Pancreas (tissue), 10 donors: Measurements from ENCODE around the gene SYK. TPM values are rescaled to one million over a fixed set of nuclear protein-coding genes. Genes with fewer than 3 reads are reported as not detected.

Experiments used
- ATAC-seq, 4 donors: fragments of 200-7000 bp; cut with Tn5 transposase; one replicate each; pipeline versions ENCODE4 v1.8.0 to v1.9.1; 2020; ENCODE audit warnings: mild to moderate bottlenecking in 4 of 4, moderate library complexity in 4 of 4
- DNase-seq, 6 donors: peaks; one replicate each; pipeline ENCODE4 v3.0.0-alpha.2; 2020
- FAIRE-seq: peaks from 2 replicates; lab custom pipeline; 2012; peaks lifted over from hg19 to GRCh38; lab: Jason Lieb, UNC
- H3K27ac ChIP-seq, 4 donors: fragments of 200-600 bp; sonication (generic); 1 replicate in 3 of 4; 2 replicates in 1 of 4; pipeline versions ENCODE4 v1.5.0 to v1.8.0; 2020
- H3K27me3 ChIP-seq, 4 donors: fragments of 200-600 bp; one replicate each; pipeline ENCODE4 v1.8.0; 2021
- H3K36me3 ChIP-seq, 3 donors: fragments of 200-600 bp; sonication (generic) in 1 of 3; one replicate each; pipeline versions ENCODE4 v1.5.0 to v1.8.0; 2020 to 2021
- H3K4me1 ChIP-seq, 3 donors: fragments of 200-600 bp; one replicate each; pipeline ENCODE4 v1.8.0; 2021
- H3K4me3 ChIP-seq, 4 donors: fragments of 200-600 bp; sonication (generic) in 2 of 4; one replicate each; pipeline versions ENCODE4 v1.5.0 to v1.8.0; 2020 to 2021
- H3K9me3 ChIP-seq, 4 donors: fragments of 200-600 bp; one replicate each; pipeline ENCODE4 v1.8.0; 2021
- CTCF ChIP-seq, 4 donors: fragments of 200-600 bp; sonication (generic) in 3 of 4; IDR thresholded peaks; one replicate each; pipeline versions ENCODE4 v1.5.0 to v1.8.0; 2021; ENCODE audit warnings: antibody characterized with exemption in 4 of 4
- WGBS, 2 donors: extraction: QIAGEN DNeasy Blood & Tissue Kit; methylation state at CpG; one replicate each; pipeline ENCODE4 v1.1.7; 2013; 5-methylcytosine and 5-hydroxymethylcytosine counted together
- intact Hi-C, 3 donors: fragments of 100-400 bp; cut with DNase I; formaldehyde crosslinking; loops; one replicate each; pipeline versions ENCODE4 v1.11.1 to v1.14.2; 2022
- polyA plus RNA-seq, 2 donors: library from polyadenylated mRNA; stranded (reverse); fragments of 200-250 nt; gene quantifications; one replicate each; pipeline ENCODE4 v1.2.3, GENCODE V29; 2013
- total RNA-seq, 6 donors: library from RNA; stranded (reverse); fragmentation: NEBNext Ultra II Directional in 4 of 6; extraction: Animal tissue kit (Norgen Biotek cat#: 25700) in 4 of 6; gene quantifications; one replicate each; pipeline versions ENCODE4 v1.2.1 to v1.2.4, GENCODE V29; 2021 to 2023
- donor health status: healthy with polysubstance abuse.
- donor health status: DM: no; HTN: no; CAD: no; lungs with moderate emphysema.
- donor health status: DM: no; HTN: no; CAD: no.
- donor health status: control.
- donor health status: control.
- donor health status: Bipolar disorder and iron deficiency.
- donor health status: DM: yes; HTN: yes; CAD: no.
- donor health status: DM: no; HTN: no; CAD: no.
- donor health status: DM: no; HTN: no; CAD: no.
- donor health status: DM: yes; HTN: yes; CAD: no.

SYK gene
- total and polyA plus RNA-seq, 8 donors, result 5.5 to 41.1 (median 11.3) TPM

GRCh38 chr9:90940280-90940679, 138.7 kb downstream of the SYK start:
- no peaks in the 10 kb centered on the region for H3K9me3 ChIP-seq
- H3K27ac ChIP-seq, result no peak overlapping the region
- WGBS, 2 donors, result 55 to 76% methylated on average over 1 of the region's 1 CpG
- FAIRE-seq, result no peak
- no peaks in the 10 kb centered on the region for H3K36me3 ChIP-seq
- intact Hi-C loops, result no loop called here
- no peak for ATAC-seq
- no peak for TF ChIP-seq CTCF (IDR thresholded peaks at IDR 0.05)
- no peaks in the 10 kb centered on the region for H3K27me3 ChIP-seq
- H3K4me3 ChIP-seq, result no peak overlapping the region
- DNase-seq, result no peak
- no peaks in the 10 kb centered on the region for H3K4me1 ChIP-seq

- Histone ChIP-seq H3K9me3 (no peaks in the 10 kb centered on the region), H3K4me1 (no peaks in the 10 kb centered on the region), H3K27me3 (no peaks in the 10 kb centered on the region), H3K36me3 (no peaks in the 10 kb centered on the region), H3K27ac (no peak overlapping the region), H3K4me3 (no peak overlapping the region)
- no peak for DNase-seq
- intact Hi-C loops, result no loop called here
- no peak for ATAC-seq
- no peak for TF ChIP-seq CTCF (IDR thresholded peaks at IDR 0.05)
- no peak for FAIRE-seq
- 73 to 80% methylated on average over 5 of the region's 5 CpGs for WGBS, 2 donors
Measured at GRCh38 chr9:90941661-90942060, 140.0 kb downstream of the SYK start.

GRCh38 chr9:90942555-90942954, 140.9 kb downstream of the SYK start:
- WGBS, 2 donors, result 65 to 75% methylated on average over 7 of the region's 7 CpGs
- TF ChIP-seq CTCF (IDR thresholded peaks at IDR 0.05), result no peak
- Histone ChIP-seq H3K4me3 (no peak overlapping the region), H3K27me3 (no peaks in the 10 kb centered on the region), H3K27ac (no peak overlapping the region), H3K9me3 (no peaks in the 10 kb centered on the region), H3K36me3 (no peaks in the 10 kb centered on the region), H3K4me1 (no peaks in the 10 kb centered on the region)
- no peak for DNase-seq
- ATAC-seq, result peak in 1 of 4 donors; percentile 30
- FAIRE-seq, result no peak
- intact Hi-C loops, result no loop called here

DNA sequence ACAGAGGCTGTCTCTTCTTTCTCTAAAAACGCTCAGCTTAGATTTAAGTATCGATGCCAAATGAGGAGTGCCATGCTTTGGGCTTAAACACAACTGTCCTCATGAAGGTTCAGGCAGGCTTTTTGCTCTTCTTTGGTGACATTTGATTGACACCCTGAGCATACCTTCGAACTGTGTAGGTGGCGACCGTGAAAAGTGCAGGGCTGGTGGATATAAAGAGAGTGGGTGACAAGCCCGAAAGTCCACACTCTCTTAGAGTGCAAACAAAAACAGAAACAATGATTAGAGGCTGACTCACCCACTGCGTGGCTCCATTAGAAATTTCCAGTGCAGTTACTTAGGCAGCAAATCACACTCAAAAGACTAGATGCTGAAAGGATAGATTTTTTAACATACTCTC, 141.7 kb downstream of the SYK start:
- H3K4me3 ChIP-seq, result no peak overlapping the region
- H3K36me3 ChIP-seq, result no peaks in the 10 kb centered on the region
- TF ChIP-seq CTCF (IDR thresholded peaks at IDR 0.05), result no peak
- no peak for FAIRE-seq
- H3K27ac ChIP-seq, result no peak overlapping the region
- intact Hi-C loops, result no loop called here
- no peaks in the 10 kb centered on the region for H3K27me3 ChIP-seq
- 52 to 58% methylated on average over 7 of the region's 7 CpGs for WGBS, 2 donors
- peak in 1 of 4 donors; percentile 63 for ATAC-seq
- H3K4me1 ChIP-seq, result no peaks in the 10 kb centered on the region
- H3K9me3 ChIP-seq, result no peaks in the 10 kb centered on the region
- no peak for DNase-seq

DNA sequence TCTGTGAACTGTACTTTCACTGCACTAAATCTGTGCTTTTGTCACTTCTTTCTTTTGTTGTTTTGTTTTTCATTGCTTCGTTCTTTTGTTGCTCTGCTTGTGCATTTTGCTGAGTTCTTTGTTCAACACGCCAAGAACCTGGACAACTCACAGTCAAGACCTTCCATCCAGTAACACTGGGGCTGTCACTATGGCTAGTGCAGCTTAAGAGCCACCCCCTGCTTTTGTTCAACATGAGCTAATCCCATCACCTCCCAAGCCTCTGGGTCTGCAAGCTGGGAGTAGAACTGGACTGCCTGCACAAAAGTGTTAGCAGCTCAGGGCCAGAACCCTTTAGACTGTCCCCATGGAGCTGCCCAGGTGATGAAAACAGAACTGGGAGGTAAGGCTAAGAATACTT, 143.7 kb downstream of the SYK start:
- no peaks in the 10 kb centered on the region for H3K9me3 ChIP-seq
- no peak for FAIRE-seq
- WGBS, 2 donors, result 82 to 83% methylated on average over 2 of the region's 2 CpGs
- H3K27me3 ChIP-seq, result no peaks in the 10 kb centered on the region
- intact Hi-C loops, result no loop called here
- H3K4me3 ChIP-seq, result no peak overlapping the region
- DNase-seq, result no peak
- H3K27ac ChIP-seq, result no peak overlapping the region
- no peak for ATAC-seq
- no peak for TF ChIP-seq CTCF (IDR thresholded peaks at IDR 0.05)
- no peaks in the 10 kb centered on the region for H3K4me1 ChIP-seq
- H3K36me3 ChIP-seq, result no peaks in the 10 kb centered on the region
